Ishikawa (cell line): Measurements from ENCODE around the gene PLCB3.

Experiments used
- CEBPB ChIP-seq: IDR thresholded peaks from 2 replicates; pipeline ENCODE4 v1.6.1; 2012
- CREB1 ChIP-seq: IDR thresholded peaks from 2 replicates; pipeline ENCODE4 v1.6.1; 2012; ENCODE audit warnings: low read depth
- EGR1 ChIP-seq: IDR thresholded peaks from 2 replicates; pipeline ENCODE4 v1.6.1; 2012
- EP300 ChIP-seq: IDR thresholded peaks from 2 replicates; pipeline ENCODE4 v1.6.1; 2012; ENCODE audit warnings: borderline replicate concordance
- FOXM1 ChIP-seq: IDR thresholded peaks from 2 replicates; pipeline ENCODE4 v1.6.1; 2012; ENCODE audit warnings: low read depth, borderline replicate concordance
- NFIC ChIP-seq: IDR thresholded peaks from 2 replicates; pipeline ENCODE4 v1.6.1; 2012
- RAD21 ChIP-seq: IDR thresholded peaks from 2 replicates; pipeline ENCODE4 v1.6.1; 2012; ENCODE audit warnings: low read depth
- REST ChIP-seq: IDR thresholded peaks from 2 replicates; pipeline ENCODE4 v1.6.1; 2012; ENCODE audit warnings: low read depth, mild to moderate bottlenecking
- TAF1 ChIP-seq: IDR thresholded peaks from 2 replicates; pipeline ENCODE4 v1.6.1; 2012; ENCODE audit warnings: low read depth, mild to moderate bottlenecking
- TCF12 ChIP-seq: IDR thresholded peaks from 2 replicates; pipeline ENCODE4 v1.6.1; 2012; ENCODE audit warnings: low read depth
- TEAD4 ChIP-seq: IDR thresholded peaks from 2 replicates; pipeline ENCODE4 v1.6.1; 2012
- USF1 ChIP-seq: IDR thresholded peaks from 2 replicates; pipeline ENCODE4 v1.6.1; 2012
- YY1 ChIP-seq: IDR thresholded peaks from 2 replicates; pipeline ENCODE4 v1.6.1; 2012; ENCODE audit warnings: low read depth
- TF ChIP-seq, protein P1 (sequence below): IDR thresholded peaks from 2 replicates; pipeline ENCODE4 v1.6.1; 2012

- TF ChIP-seq TEAD4, result no peak
- no peak for TF ChIP-seq REST
- no peak for TF ChIP-seq EGR1
- peak; percentile 56; the same call in 1 of the 2 replicates for TF ChIP-seq CEBPB
- TF ChIP-seq EP300, result no peak
- TF ChIP-seq RAD21, result no peak
- TF ChIP-seq YY1, result no peak
- TF ChIP-seq, protein P1, sequence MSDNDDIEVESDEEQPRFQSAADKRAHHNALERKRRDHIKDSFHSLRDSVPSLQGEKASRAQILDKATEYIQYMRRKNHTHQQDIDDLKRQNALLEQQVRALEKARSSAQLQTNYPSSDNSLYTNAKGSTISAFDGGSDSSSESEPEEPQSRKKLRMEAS, result no peak
- TF ChIP-seq USF1, result no peak
- TF ChIP-seq TAF1, result no peak
- TF ChIP-seq CREB1, result no peak
- TF ChIP-seq NFIC, result no peak
- TF ChIP-seq TCF12, result no peak
- TF ChIP-seq FOXM1, result no peak
Observed at GRCh38 chr11:64306876-64307622, 55.7 kb downstream of the PLCB3 start.
